Caco-2 (cell line): Measurements from ENCODE around the gene POLDIP2. TPM values are rescaled to one million over a fixed set of nuclear protein-coding genes. Genes with fewer than 3 reads are reported as not detected.
A peak's percentile ranks its signal among the peaks of the same experiment; 100 is the strongest.

Experiments used
- BruUV-seq: library from RNA; stranded (reverse); fragments of 400-500 nt; replicated peaks from 2 replicates; lab custom pipeline; 2021; lab: Mats Ljungman, UMichigan
- CTCF ChIA-PET: fragments of 300-600 bp; sonication (Branson Sonifier 250); formaldehyde crosslinking; loops from one replicate; lab custom pipeline; 2022; ENCODE audit warnings: antibody characterized with exemption; lab: Charles Lee
- POLR2A ChIA-PET: fragments of 300-600 bp; sonication (Branson Sonifier 250); formaldehyde crosslinking; loops from one replicate; lab custom pipeline; 2022; ENCODE audit warnings: antibody characterized with exemption; lab: Charles Lee
- DNase-seq, 2 experiments: peaks; one replicate each; pipeline versions ENCODE4 v3.0.0 to v3.0.0-alpha.2; 2020 to 2022
- H3K27me3 ChIP-seq: replicated peaks from 2 replicates; pipeline ENCODE4 v1.6.0; 2011; ENCODE audit warnings: low read length; ENCODE audit not compliant: control insufficient read depth, insufficient read depth
- H3K36me3 ChIP-seq: 2 replicates; pipeline ENCODE4 v1.5.1; 2011; ENCODE audit warnings: low read length; ENCODE audit not compliant: control insufficient read depth, insufficient read depth
- H3K4me1 ChIP-seq: fragments of 250-450 bp; sonication (Bioruptor Pico); 2 replicates; pipeline ENCODE4 v1.5.1; 2020; ENCODE audit warnings: mild to moderate bottlenecking
- H3K4me3 ChIP-seq: 2 replicates; pipeline ENCODE4 v1.5.1; 2011; ENCODE audit warnings: low read depth, mild to moderate bottlenecking, control low read depth, low read length
- H3K9me3 ChIP-seq: fragments of 250-450 bp; sonication (Bioruptor Pico); 2 replicates; pipeline ENCODE4 v1.5.1; 2020; ENCODE audit warnings: mild to moderate bottlenecking, moderate library complexity
- H3K27ac Mint-ChIP-seq: one replicate; pipeline ENCODE4 v1.8.0; 2022; ENCODE audit warnings: mixed read lengths; ENCODE audit not compliant: unreplicated experiment
- H3K27me3 Mint-ChIP-seq: one replicate; pipeline ENCODE4 v1.8.0; 2022; ENCODE audit warnings: mixed read lengths; ENCODE audit not compliant: insufficient read depth, unreplicated experiment
- H3K36me3 Mint-ChIP-seq: one replicate; pipeline ENCODE4 v1.8.0; 2022; ENCODE audit warnings: mild to moderate bottlenecking, mixed read lengths; ENCODE audit not compliant: insufficient read depth, unreplicated experiment
- H3K4me1 Mint-ChIP-seq: one replicate; pipeline ENCODE4 v1.8.0; 2022; ENCODE audit warnings: low read depth, mixed read lengths; ENCODE audit not compliant: unreplicated experiment
- H3K4me3 Mint-ChIP-seq: one replicate; pipeline ENCODE4 v1.8.0; 2022; ENCODE audit warnings: mild to moderate bottlenecking, moderate library complexity, mixed read lengths; ENCODE audit not compliant: unreplicated experiment
- H3K9me3 Mint-ChIP-seq: one replicate; pipeline ENCODE4 v1.8.0; 2022; ENCODE audit warnings: mixed read lengths; ENCODE audit not compliant: unreplicated experiment
- CTCF ChIP-seq, 2 experiments: fragments of 200-600 bp in 1 of 2; IDR thresholded peaks; 1 replicate in 1 of 2; 2 replicates in 1 of 2; pipeline versions ENCODE4 v1.5.1 to v1.8.0; 2011 to 2022; ENCODE audit warnings: antibody characterized with exemption in 1 of 2, control low read depth in 1 of 2, inconsistent platforms in 1 of 2, low read depth in 1 of 2, low read length in 1 of 2, mild to moderate bottlenecking in 1 of 2, moderate library complexity in 1 of 2; ENCODE audit not compliant: insufficient read depth in 1 of 2, severe bottlenecking in 1 of 2, unreplicated experiment in 1 of 2
- intact Hi-C: fragments of 100-400 bp; cut with micrococcal nuclease; formaldehyde crosslinking; loops from one replicate; pipeline ENCODE4 v1.10.0; 2022; ENCODE audit not compliant: unreplicated experiment
- total RNA-seq: library from RNA; stranded (reverse); gene quantifications from 2 replicates; pipeline ENCODE4 v1.2.3, GENCODE V29; 2022

Gene POLDIP2
- total RNA-seq, 1 experiment from 2014 or later, result 257 TPM

DNA sequence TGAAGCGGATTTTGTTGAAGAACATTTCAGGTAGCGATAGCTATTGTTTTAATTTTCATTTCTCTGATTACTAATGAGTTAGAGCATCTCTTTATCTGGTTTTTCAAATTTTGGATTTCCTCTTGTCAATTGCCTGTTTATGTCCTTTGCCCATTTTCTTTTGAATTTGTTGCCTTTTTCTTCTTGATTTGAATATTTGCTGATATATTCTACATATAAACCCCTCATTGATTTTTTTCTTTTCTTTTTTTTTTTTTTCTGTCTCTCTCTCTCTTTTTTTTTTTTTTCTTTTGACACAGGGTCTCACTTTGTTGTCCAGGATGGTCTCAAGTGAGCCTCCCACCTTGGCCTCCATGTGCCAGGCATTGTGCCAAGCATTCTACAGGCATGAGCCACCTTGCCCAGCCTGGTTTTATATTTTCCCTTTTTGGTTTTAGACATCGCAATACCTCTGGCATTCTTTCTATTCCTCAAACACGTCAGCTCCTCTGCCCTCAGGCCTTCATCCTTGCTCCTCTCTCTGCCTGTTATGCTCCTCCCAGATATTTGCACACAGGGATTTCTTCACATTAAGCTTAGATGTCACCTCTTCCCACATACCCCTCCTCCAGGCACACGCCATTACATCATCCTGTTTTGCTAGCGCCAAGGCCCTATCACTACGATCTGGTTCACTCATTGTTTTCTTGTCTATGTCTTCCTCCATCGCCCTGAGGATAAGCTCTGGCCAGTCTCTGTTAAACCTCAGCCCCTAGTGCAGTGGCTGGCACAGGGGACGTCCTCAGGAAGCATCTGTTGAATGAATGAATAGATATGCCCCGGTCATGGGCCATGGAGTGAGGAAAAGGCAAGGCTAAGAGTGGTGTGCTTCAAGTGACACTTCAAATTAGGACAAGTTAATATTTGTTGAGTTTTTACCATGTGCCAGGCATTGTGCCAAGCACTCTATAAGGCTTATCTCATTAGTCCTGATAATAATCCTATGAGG, 22.8 kb upstream of the POLDIP2 start:
- intact Hi-C loops, result loop anchor here (1.0 kb wide), 2 partner anchors 9 to 26 kb away; partner anchors contain the start of genes SARM1 and SLC46A1
- Mint-ChIP-seq H3K9me3 (no peaks in the 10 kb centered on the region), H3K4me1 (peaks cover 16% of the 10 kb centered on the region), H3K4me3 (peak overlapping the region; percentile 18), H3K27ac (peak overlapping the region; percentile 5), H3K27me3 (no peaks in the 10 kb centered on the region), H3K36me3 (no peaks in the 10 kb centered on the region)
- Histone ChIP-seq H3K27me3 (no peaks in the 10 kb centered on the region), H3K4me1 (peaks cover 17% of the 10 kb centered on the region), H3K36me3 (no peaks in the 10 kb centered on the region), H3K4me3 (no peak overlapping the region), H3K9me3 (no peaks in the 10 kb centered on the region)
- no TSS peak for BruUV-seq
- TF ChIP-seq CTCF (IDR thresholded peaks at IDR 0.05; ENCODE audit: insufficient read depth in 1 of 2, low read depth in 1 of 2, low read length in 1 of 2, severe bottlenecking in 1 of 2, unreplicated experiment in 1 of 2), result no peak
- ChIA-PET CTCF (interaction anchor here (1.2 to 2.1 kb wide), 4 partner anchors 10 to 86 kb away, joined by 3 to 11 read pairs (median 6); partner anchors contain the start of gene VTN), POLR2A (interaction anchor here (0.6 to 1.6 kb wide), 4 partner anchors 10 to 45 kb away, joined by 3 to 9 read pairs (median 4); partner anchors contain the start of genes IFT20, POLDIP2, TNFAIP1 and VTN)
- DNase-seq, result peak; percentile 84 to 86

GRCh38 chr17:28372945-28373274, 15.6 kb upstream of the POLDIP2 start:
- Histone ChIP-seq H3K4me1 (peaks cover 35% of the 10 kb centered on the region), H3K9me3 (no peaks in the 10 kb centered on the region), H3K27me3 (no peaks in the 10 kb centered on the region), H3K36me3 (peaks cover 5% of the 10 kb centered on the region; the same call in 1 of the 2 replicates), H3K4me3 (no peak overlapping the region)
- Mint-ChIP-seq H3K9me3 (no peaks in the 10 kb centered on the region), H3K4me3 (peak overlapping the region; percentile 75), H3K36me3 (peaks cover 37% of the 10 kb centered on the region), H3K27ac (no peak overlapping the region), H3K4me1 (peaks cover 45% of the 10 kb centered on the region), H3K27me3 (no peaks in the 10 kb centered on the region)
- no peak for TF ChIP-seq CTCF (IDR thresholded peaks at IDR 0.05; ENCODE audit: insufficient read depth in 1 of 2, low read depth in 1 of 2, low read length in 1 of 2, severe bottlenecking in 1 of 2, unreplicated experiment in 1 of 2)
- ChIA-PET POLR2A (no interaction called here), CTCF (interaction anchor here (1.2 kb wide), 1 partner anchor 238 kb away, joined by 5 read pairs; no protein-coding TSS in a partner anchor)
- BruUV-seq, result no TSS peak
- DNase-seq, result no peak
- intact Hi-C loops, result no loop called here

GRCh38 chr17:28372203-28372944, 15.0 kb upstream of the POLDIP2 start:
- CTCF ChIA-PET, result interaction anchor here (1.4 kb wide), 1 partner anchor 44 kb away, joined by 5 read pairs; no protein-coding TSS in a partner anchor
- H3K27me3 Mint-ChIP-seq, result no peaks in the 10 kb centered on the region

More at GRCh38 chr17:28372203-28372944, 15.0 kb upstream of the POLDIP2 start:
- DNase-seq, result no peak
- peak overlapping the region; percentile 88 for H3K27ac Mint-ChIP-seq
- H3K4me1 Mint-ChIP-seq, result peaks cover 50% of the 10 kb centered on the region
- peaks cover 40% of the 10 kb centered on the region for H3K4me1 ChIP-seq
- no peaks in the 10 kb centered on the region for H3K27me3 ChIP-seq
- no peaks in the 10 kb centered on the region for H3K9me3 ChIP-seq
- peak overlapping the region; percentile 75 for H3K4me3 Mint-ChIP-seq
- TF ChIP-seq CTCF (IDR thresholded peaks at IDR 0.05; ENCODE audit: insufficient read depth in 1 of 2, low read depth in 1 of 2, low read length in 1 of 2, severe bottlenecking in 1 of 2, unreplicated experiment in 1 of 2), result no peak
- no peaks in the 10 kb centered on the region for H3K9me3 Mint-ChIP-seq
- peaks cover 39% of the 10 kb centered on the region for H3K36me3 Mint-ChIP-seq
- POLR2A ChIA-PET, result interaction anchor here (0.6 to 4.7 kb wide), 3 partner anchors 14 to 215 kb away, joined by 3 to 87 read pairs (median 74); partner anchors contain the start of genes IFT20, POLDIP2 and TNFAIP1
- peak overlapping the region; percentile 40 for H3K4me3 ChIP-seq
- BruUV-seq, result no TSS peak
- intact Hi-C loops, result no loop called here
- H3K36me3 ChIP-seq, result peaks cover 8% of the 10 kb centered on the region
